ENCODE measurements around the gene PALB2. TPM values are rescaled to one million over a fixed set of nuclear protein-coding genes. Genes with fewer than 3 reads are reported as not detected.

PALB2 gene
- total and polyA plus RNA-seq, 10 of the 15 experiments (the other 5 are each of a cell fraction or from before 2014, with no cell fraction given) = 9.2 to 24.6 (median 17.6) TPM

DNA sequence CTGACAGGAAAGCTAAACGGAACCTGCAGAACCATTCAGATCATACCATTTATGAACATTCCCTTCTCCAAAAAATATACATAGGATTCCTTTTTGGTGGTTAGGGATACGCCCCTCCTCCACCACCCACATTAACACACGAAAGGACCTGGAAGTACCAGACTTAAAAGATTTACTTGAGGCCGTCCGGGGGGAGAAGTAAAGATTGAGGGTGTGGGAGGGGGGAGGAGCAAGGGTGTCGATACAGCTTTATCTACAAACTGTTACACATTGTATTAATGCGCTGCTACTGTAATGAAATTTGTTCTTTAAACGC is 537 bp downstream of the PALB2 start:
- BruUV-seq (replicated peaks) = no TSS peak
- DNase-seq (ENCODE audit: low read depth, low spot score) (no peak), ATAC-seq (peak; percentile 7), FAIRE-seq (peak; percentile 44)
- in situ Hi-C loops (cut with MboI) (no loop called here), intact Hi-C loops (cut with micrococcal nuclease; ENCODE audit: unreplicated experiment) (loop anchor here (5.0 to 10.0 kb wide), 2 partner anchors 37 to 894 kb away; partner anchors contain the start of genes PLK1 and RBBP6)
- Histone ChIP-seq H3K27ac (ENCODE audit: control insufficient read depth, insufficient read depth) (peak overlapping the region; percentile 81), H3K9me3 (replicated peaks; ENCODE audit: control insufficient read depth, insufficient read depth, low read length) (no peaks in the 10 kb centered on the region), H3K36me3 (ENCODE audit: control insufficient read depth in 2 of 2, insufficient read depth in 2 of 2, low read length in 1 of 2) (peaks cover 0 to 10% of the 10 kb centered on the region in 2 experiments; a peak in 1 of 4 replicates), H3K9ac (ENCODE audit: control insufficient read depth, insufficient read depth, low read length) (peak overlapping the region; percentile 89), H3K4me2 (ENCODE audit: control insufficient read depth, insufficient read depth) (peak overlapping the region; percentile 85), H3K79me2 (ENCODE audit: control insufficient read depth, insufficient read depth, low read length) (peaks cover 37% of the 10 kb centered on the region), H3K27me3 (replicated peaks in 1 of 2; ENCODE audit: control insufficient read depth in 2 of 2, insufficient read depth in 2 of 2, low read length in 1 of 2) (no peaks in the 10 kb centered on the region), H3K4me1 (ENCODE audit: control insufficient read depth, insufficient read depth, low read length) (peaks cover 3% of the 10 kb centered on the region; the same call in 1 of the 2 replicates), H2AFZ (ENCODE audit: control insufficient read depth, low read depth, low read length) (peak overlapping the region; percentile 85), H3K4me3 (peak overlapping the region; percentile 80), H4K20me1 (ENCODE audit: control insufficient read depth, insufficient read depth) (no peaks in the 10 kb centered on the region)
- WGBS (ENCODE audit: insufficient coverage, insufficient replicate concordance, low lambda C conversion rate, missing lambda C conversion rate) = under 1% methylated on average over 8 of the region's 8 CpGs
- TF ChIP-seq HDAC2 (IDR thresholded peaks at IDR 0.05) = no peak
- TF ChIP-seq NFIC (IDR thresholded peaks at IDR 0.05; ENCODE audit: low read depth, low read length) = 0 out of 2 replicates have a peak, but pooled peaks have one; percentile 18
- TF ChIP-seq ZNF622 (IDR thresholded peaks at IDR 0.05) = no peak
- SMC1A ChIA-PET (ENCODE audit: uncharacterized antibody, unreplicated experiment) = interaction anchor here (0.8 to 1.1 kb wide), 3 partner anchors 12 to 39 kb away, joined by 3 read pairs; no protein-coding TSS in a partner anchor
- CTCF ChIA-PET = interaction anchor here (1.1 kb wide), 1 partner anchor 44 kb away, joined by 3 read pairs; no protein-coding TSS in a partner anchor
- POLR2A ChIA-PET = interaction anchor here (0.6 to 1.3 kb wide), 3 partner anchors 36 to 50 kb away, joined by 3 to 7 read pairs (median 4); partner anchors contain the start of gene PLK1
- RAD21 ChIA-PET (ENCODE audit: unreplicated experiment) = interaction anchor here (1.1 to 1.2 kb wide), 2 partner anchors 11 to 12 kb away, joined by 3 read pairs; no protein-coding TSS in a partner anchor

DNA sequence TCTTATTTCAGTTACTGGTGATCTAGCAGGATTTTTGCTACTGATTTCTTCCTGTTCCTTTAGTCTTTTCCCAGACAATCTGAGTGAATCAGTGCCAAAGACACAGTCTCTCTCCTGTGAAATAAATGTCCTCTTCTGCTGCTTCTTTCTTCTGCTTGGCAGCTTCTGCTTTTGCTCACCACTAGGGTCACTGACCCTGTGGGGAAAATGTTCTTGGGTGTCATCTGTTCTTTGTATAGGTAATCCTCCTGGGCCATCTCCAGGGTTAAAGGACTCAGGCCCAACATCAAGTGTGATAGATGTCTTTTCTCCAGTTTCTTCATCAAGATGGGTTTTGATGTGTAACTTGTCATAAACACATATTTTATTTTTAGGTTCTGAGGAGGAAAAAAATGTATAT is 5.2 kb downstream of the PALB2 start:
- Histone ChIP-seq H3K27me3 (replicated peaks in 1 of 2; ENCODE audit: control insufficient read depth in 2 of 2, insufficient read depth in 2 of 2, low read length in 1 of 2) (no peaks in the 10 kb centered on the region), H3K4me2 (ENCODE audit: control insufficient read depth, insufficient read depth) (no peak overlapping the region), H3K79me2 (ENCODE audit: control insufficient read depth, insufficient read depth, low read length) (peaks cover 18% of the 10 kb centered on the region), H3K27ac (ENCODE audit: control insufficient read depth, insufficient read depth) (no peak overlapping the region), H3K9me3 (replicated peaks; ENCODE audit: control insufficient read depth, insufficient read depth, low read length) (no peaks in the 10 kb centered on the region), H3K4me3 (no peak overlapping the region), H3K4me1 (ENCODE audit: control insufficient read depth, insufficient read depth, low read length) (peaks cover 3% of the 10 kb centered on the region; the same call in 1 of the 2 replicates), H3K36me3 (ENCODE audit: control insufficient read depth in 2 of 2, insufficient read depth in 2 of 2, low read length in 1 of 2) (peaks cover 0 to 7% of the 10 kb centered on the region in 2 experiments; a peak in 1 of 4 replicates), H3K9ac (ENCODE audit: control insufficient read depth, insufficient read depth, low read length) (no peak overlapping the region), H4K20me1 (ENCODE audit: control insufficient read depth, insufficient read depth) (no peaks in the 10 kb centered on the region), H2AFZ (ENCODE audit: control insufficient read depth, low read depth, low read length) (no peak overlapping the region)
- CTCF ChIA-PET = no interaction called here
- SMC1A ChIA-PET (ENCODE audit: uncharacterized antibody, unreplicated experiment) = no interaction called here
- ATAC-seq (no peak; the same call in 2 of the 3 replicates), FAIRE-seq (no peak), DNase-seq (ENCODE audit: low read depth, low spot score) (no peak)
- intact Hi-C loops (cut with micrococcal nuclease; ENCODE audit: unreplicated experiment) = no loop called here
- RAD21 ChIA-PET (ENCODE audit: unreplicated experiment) = no interaction called here
- no peak for TF ChIP-seq MTA3 (IDR thresholded peaks at IDR 0.05; ENCODE audit: borderline replicate concordance, low read length)
- TF ChIP-seq, protein P1, sequence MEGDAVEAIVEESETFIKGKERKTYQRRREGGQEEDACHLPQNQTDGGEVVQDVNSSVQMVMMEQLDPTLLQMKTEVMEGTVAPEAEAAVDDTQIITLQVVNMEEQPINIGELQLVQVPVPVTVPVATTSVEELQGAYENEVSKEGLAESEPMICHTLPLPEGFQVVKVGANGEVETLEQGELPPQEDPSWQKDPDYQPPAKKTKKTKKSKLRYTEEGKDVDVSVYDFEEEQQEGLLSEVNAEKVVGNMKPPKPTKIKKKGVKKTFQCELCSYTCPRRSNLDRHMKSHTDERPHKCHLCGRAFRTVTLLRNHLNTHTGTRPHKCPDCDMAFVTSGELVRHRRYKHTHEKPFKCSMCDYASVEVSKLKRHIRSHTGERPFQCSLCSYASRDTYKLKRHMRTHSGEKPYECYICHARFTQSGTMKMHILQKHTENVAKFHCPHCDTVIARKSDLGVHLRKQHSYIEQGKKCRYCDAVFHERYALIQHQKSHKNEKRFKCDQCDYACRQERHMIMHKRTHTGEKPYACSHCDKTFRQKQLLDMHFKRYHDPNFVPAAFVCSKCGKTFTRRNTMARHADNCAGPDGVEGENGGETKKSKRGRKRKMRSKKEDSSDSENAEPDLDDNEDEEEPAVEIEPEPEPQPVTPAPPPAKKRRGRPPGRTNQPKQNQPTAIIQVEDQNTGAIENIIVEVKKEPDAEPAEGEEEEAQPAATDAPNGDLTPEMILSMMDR (IDR thresholded peaks at IDR 0.05 in 2 of 3, conservative IDR thresholded peaks at IDR 0.05 in 1 of 3; ENCODE audit: control insufficient read depth in 2 of 3, extremely low read depth in 1 of 3, insufficient read depth in 1 of 3, low read depth in 3 of 3, low read length in 3 of 3) = peak in 1 of 3 experiments; percentile 21; a peak in 1 of 6 replicates
- in situ Hi-C loops (cut with MboI) = loop anchor here (5.0 kb wide), 1 partner anchor 34 kb away; no protein-coding TSS in a partner anchor
- POLR2A ChIA-PET = no interaction called here
- BruUV-seq (replicated peaks) = no TSS peak
